HG03025 (cell line): Measurements from ENCODE around the gene BEND3.
"Not testable (repeated sequence)": the region's sequence is repeated elsewhere in the genome, so short reads cannot be mapped to it uniquely, and the experiment has no call there.

Experiments
- ATAC-seq: cut with Tn5 transposase; IDR thresholded peaks from one replicate; pipeline ENCODE4 v1.9.1; 2021; ENCODE audit warnings: mild to moderate bottlenecking, moderate library complexity; ENCODE audit not compliant: unreplicated experiment, low FRiP score

BEND3 gene

DNA sequence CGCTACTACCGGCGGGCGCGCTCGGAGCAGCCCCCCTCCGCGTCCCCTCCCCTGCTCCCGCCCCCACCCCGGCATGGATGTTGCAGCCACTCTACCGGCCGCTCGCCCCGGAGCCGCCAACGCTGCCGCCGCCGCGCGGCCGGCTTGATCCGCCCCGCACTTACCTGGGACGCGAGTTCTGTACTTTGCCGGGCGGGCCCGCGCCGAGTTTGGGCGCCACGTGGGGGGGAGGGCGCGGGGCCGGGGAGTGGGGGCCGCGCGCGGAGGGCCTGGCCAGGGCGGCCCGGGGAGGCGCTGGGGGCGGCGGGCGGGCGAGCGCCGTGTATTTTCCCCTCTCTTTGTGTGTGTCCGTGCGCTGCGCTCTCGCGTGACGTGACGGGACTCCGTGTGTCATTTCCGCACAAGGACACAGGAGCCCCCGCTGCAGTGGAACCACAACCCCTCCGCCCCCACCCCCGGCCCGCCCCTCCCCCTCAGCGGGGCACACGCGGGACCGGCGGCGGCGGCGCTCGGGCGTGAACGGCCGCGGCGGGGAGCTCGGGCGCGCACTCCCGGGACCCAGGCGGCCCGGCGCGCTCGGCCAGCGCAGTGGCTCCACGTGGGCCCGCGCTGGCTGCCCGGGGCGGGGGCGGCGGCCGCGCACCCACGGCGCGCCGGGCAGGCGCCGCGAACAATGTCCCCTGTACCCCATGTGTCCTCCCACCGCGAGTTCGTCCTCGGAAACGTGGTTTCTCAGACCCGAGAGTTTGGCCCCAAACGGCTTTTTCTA lies at the start of gene BEND3:
BEND3 (minus strand) TSS at position 590 of the 769 bp plus-strand sequence. CDS start 16,230 bp downstream, outside the sequence.
- ATAC-seq: peak; percentile 22

DNA sequence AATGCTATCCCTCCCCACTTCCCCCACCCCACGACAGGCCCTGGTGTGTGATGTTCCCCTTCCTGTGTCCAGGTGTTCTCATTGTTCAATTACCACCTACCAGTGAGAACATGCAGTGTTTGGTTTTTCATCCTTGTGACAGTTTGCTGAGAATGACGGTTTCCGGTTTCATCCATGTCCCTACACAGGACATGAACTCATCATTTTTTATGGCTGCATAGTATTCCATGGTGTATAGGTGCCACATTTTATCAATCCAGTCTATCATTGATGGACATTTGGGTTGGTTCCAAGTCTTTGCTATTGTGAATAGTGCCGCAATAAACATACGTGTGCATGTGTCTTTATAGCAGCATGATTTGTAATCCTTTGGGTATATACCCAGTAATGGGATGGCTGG lies 49.0 kb upstream of the BEND3 start:
- ATAC-seq: not testable (repeated sequence)

DNA sequence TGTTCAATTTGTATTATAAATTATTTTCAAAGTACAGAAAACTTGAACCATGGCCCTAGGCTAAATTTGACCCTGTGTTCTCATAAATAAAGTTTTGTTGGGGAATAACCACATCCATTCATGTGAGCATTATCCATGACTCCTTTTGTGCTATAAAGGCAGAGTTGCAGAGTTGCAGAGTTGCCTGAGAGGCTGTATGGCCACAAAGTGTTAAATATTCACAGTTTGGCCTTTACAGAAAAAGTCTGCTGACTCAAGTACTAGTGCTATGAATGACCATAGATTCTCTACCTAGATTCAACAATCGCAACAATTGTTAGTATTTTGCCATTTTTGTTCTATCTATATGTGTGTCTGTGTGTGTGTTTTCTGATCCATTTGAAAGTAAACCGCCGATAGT lies 46.2 kb upstream of the BEND3 start:
- ATAC-seq: no peak

DNA sequence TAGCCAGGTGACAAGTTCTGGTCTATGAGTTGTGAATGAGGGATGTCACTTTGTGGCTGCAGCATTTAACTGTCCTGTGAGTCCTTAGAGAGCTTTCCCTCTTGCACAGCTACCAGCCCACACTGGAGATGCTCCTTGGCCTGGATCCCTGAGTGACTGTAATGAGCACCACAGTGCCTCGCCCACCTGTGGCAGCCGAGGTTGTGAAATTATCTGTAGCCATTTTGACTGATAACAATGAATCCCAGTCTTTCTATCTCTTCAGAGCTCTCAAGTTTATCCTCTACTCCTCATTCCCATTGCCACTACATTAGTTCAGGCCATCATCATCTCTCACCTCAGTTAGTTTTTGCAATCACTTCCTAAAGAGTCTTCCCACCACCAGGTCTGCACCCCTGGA lies 41.3 kb upstream of the BEND3 start:
- ATAC-seq: no peak

DNA sequence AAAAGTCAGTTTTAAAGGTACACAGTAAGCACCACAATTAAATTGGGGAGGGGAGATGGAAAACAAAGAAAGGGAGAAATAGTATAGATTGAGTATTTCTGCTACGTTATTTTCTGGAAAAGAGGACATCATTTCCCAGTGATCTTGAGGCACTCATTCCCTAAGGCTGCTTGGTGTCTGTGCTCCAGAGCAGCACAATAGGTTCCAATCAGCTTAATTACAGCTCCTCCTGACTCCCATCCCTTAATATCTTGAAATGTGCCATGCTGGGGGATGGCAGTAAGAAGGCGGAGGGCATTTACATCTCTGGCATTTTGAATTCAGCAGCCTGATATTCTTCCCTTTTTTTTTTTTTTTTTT lies 39.5 kb upstream of the BEND3 start:
- ATAC-seq: no peak

DNA sequence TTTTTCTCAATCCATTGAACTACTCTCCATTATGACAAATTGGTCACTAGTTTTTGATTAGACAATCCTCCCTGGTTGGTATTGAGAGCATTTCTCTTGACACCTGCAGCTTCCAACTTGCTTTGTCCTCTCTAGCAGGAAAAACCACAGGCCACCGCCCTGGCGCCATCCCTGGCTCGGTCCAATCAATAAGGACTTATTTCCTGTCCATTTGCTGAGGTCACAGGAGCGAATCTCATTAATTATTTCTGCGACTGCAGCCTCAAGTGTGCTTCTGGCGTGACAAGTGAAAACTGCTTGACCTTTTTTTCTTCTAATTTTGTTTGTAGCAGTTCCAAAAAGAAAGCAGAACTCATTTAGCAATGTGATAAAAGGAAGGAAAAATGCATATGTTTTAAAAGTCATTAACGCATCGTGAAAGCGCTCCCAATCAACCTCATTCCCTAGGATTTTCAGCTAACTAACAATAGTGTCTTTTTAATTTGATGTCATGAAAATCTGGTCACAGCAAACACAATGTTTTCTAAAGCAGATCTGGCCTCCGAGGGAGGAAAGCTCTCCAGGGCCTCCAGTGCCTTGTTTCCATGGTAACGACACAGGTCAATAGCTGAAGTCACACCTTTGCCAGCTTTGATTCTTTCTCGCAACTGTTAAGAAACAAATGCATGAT lies 39.0 kb upstream of the BEND3 start:
- no peak for ATAC-seq

DNA sequence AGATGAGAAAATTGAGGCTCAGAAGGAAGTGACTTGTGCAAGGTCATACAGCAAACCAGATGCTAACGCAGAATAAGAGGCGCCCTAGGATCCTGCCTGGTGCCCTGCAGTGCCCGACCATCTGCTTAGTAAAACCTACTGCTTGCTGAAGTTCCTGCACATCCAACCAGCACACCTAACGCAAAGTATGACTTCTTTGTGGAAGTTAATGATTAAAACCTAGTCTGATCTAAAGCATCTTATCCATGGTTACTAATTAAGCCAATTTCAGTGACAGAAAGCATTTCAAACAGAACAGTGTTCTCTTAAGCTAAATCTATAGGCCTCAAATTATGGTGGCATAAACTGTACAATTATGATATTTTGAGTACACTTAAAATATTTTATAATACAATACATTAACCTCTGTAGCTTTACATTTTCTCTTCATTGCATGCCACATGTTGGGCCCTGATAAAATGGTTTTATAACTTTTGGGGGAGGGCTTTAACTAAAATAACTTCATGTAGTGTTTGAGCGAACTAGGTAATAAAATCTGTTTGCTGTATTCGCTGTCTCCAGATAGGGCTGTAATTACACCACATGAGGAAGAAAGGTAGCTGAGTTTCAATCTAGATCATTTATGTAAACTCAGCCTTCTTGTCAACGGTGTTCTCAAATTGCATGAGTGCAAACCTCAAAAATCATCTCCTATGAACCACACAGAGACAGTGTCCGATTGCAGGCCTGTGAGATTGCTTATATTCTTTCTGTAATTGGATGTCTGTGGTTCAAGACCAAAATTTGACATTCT lies 37.5 kb upstream of the BEND3 start:
- ATAC-seq: no peak

DNA sequence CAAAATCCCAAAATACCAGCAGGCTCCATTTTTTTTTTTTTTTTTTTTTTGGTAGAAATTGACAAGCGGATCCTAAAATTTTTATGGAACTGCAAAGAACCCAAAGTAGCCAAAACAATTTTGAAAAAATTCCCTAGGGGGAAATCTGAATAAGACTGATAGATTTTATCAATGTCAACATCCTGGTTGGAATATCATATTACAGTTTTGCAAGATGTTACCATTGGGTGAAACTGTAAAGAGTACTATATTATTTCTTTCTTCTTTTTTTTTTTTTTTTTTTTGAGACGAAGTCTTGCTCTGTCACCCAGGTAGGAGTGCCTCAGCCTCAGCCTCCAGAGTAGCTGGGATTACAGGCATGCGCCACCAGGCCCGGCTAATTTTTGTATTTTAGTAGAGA lies 29.4 kb upstream of the BEND3 start:
- ATAC-seq: no peak

DNA sequence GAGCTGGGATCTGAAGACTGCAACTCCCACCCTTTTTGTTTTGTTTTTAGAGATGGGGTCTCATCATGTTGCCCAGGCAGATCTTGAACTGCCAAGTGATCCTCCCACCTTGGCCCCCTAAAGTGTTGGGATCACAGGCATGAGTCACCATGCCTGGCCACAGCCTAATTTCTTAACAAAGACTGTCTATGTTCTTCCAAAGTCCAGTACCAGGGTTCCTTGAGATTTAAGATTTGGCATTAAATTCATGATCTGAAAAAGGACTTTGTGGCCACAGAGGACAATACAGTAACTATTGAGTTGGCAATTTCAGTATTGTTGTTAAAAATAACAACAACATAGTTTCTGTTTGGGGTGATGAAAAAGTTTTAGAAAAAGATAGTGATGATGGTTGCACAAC lies 28.7 kb upstream of the BEND3 start:
- no peak for ATAC-seq

DNA sequence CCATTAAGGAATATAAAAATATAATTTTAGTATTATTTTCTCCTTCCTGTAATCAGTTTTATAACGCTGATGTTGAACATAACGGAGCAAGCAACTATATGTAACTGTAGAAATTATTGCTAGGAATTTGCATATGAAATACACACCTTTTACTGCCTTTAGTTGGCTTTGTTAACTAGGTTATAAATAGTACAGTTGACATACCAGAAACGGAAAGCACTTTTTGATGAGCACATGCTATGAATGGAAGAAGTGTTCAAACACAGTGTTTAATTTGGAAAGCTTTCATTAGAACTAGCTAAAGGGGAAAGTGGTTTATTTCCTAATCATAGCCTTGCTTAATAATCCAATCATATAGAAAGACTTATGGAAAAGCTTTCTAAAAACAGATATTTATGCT lies 25.3 kb upstream of the BEND3 start:
- no peak for ATAC-seq

DNA sequence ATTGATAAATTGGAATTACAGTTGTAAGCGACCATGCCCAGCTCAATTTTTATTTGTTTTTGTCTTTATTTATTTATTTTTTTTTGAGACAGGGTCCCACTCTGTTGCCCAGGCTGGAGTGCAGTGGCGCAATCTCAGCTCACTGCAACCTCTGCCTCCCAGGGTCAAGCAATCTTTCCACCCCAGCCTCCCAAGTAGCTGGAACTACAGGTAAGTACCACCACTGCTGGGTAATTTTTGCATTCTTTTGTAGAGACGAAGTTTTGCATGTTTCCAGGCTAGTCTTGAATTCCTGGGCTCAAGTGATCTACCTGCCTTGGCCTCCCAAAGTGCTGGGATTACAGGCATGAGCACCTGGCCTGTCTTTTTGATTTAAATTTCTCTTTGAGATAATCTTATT lies 21.0 kb upstream of the BEND3 start:
- ATAC-seq: not testable (repeated sequence)

DNA sequence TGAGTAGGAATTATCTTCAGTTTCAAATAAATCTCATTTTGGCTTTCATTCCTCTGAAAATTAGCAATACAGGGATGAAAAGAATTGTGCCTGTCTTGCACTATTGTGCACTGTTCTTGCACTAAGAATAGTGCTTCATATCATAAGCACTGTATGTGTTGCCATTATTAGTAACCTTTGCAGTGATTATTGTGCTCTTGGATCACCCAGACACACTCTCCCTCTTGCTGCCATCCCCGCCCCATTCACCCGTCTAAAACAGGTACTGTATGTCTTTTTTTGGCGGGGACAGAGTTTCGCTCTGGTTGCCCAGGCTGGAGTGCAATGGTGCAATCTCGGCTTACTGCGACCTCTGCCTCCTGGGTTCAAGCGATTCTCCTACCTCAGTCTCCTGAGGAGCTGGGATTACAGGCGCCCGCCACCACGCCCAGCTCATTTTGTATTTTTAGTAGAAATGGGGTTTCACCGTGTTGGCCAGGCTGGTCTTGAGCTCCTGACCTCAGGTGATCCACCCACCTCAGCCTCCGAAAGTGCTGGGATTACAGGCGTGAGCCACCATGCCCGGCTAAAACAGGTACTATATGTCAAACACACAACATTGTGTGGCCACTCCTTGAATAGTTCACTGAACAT lies 19.8 kb upstream of the BEND3 start:
- not testable (repeated sequence) for ATAC-seq

DNA sequence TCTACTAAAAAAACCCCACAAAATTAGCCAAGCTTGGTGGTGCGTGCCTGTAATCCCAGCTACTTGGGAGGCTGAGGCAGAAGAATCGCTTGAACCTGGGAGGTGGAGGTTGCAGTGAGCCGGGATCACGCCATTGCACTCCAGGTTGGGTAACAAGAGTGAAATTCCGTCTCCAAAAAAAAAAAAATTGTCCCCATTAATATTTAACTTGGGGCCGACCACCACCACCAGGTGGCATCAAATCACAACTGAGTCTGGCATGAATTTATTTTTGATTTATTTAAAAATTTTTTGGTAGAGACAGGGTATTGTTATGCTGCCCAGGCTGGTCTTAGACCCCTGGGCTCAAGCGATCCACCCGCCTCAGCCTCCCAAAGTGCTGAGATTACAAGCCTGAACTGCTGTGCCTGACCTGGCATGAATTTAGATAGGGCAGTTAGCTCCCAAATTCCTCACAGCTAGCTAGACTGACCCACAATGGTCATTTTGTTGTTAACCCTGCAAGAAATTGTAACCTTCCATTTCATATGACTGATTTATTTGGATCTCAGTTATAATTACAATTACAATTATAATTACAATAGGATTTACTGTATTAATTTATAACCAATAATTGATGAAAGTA lies 17.1 kb upstream of the BEND3 start:
- no peak for ATAC-seq

DNA sequence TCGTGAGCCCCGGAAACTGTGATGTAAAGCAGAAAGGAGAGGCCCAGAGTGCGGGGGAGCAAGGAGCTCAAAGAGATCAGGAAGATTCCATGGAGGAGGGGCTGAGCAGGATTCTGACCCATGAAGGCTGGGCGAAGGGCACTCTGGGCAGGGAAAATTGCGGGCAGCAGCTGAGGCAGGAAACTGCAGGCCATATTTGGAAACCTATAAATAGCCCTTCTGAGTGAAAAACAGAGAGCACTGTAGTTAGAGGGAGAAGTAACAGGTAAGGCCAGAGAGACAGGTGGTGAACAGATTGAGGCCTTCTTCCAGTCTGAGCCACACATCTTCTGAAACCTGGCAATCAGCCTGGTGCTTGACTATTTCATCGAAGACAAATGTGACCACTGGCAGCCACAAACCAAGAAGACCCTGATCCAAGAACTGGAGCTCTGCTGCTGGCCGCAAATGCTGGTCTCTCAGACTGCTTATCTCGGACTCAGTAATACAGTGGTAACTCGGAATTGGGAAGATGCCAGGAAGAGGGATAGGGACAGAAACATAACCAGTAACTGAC lies 14.1 kb upstream of the BEND3 start:
- no peak for ATAC-seq

DNA sequence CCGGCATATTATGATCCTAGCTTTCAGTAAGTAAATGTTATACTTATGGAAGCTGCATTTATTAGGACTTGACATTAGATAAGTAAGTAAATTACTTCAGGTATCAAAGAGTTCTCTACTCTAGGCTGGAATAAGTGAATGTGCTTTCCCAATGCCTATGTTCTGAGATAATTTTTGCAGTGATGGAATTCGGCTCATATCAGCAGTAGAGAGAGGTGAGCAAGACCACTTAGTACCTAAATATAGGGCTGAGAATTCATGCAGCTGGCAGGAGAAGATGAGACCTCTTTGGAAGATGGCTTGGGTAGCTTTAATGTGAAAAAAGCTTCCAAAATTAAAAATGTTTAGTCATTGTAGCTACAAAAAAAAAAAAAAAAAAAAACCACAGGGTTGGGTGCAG lies 13.3 kb upstream of the BEND3 start:
- no peak for ATAC-seq

DNA sequence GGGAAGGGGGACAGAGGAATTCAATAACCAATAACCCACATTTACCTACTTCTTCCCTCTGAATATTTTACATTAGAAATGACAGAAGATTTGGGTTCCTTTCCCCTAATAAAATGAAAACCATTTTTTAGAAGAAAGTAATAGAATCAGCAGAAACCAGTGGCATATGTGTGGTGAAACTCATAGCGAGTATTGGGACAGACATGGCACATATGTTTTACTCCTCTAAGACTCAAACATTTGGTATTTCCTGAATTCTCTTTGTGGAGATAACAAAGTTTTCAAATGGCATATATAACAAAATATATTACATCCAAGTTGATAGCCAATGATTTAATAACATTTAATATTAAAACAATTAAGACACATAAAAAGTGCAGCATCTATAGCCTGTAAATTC lies 12.9 kb upstream of the BEND3 start:
- ATAC-seq: no peak

DNA sequence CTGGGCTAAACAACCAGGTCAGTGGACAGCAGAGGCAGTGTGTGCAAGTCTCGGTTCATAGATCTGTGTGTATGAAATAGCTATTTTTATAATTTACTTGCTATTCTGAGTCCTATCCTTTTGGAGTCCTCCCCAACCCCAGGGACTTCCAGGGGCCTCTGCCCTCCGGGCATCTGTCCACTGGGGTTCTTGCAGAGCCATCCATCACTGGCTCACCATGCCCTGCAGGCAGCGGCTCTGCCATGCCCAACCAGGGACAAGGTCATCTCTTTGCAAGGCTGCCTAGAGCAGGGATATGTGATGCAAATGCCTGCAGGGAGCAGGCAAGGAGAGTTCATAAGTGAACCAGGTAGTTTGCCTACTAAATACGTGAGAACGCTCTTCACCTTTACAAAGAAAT lies 10.5 kb upstream of the BEND3 start:
- ATAC-seq: no peak

DNA sequence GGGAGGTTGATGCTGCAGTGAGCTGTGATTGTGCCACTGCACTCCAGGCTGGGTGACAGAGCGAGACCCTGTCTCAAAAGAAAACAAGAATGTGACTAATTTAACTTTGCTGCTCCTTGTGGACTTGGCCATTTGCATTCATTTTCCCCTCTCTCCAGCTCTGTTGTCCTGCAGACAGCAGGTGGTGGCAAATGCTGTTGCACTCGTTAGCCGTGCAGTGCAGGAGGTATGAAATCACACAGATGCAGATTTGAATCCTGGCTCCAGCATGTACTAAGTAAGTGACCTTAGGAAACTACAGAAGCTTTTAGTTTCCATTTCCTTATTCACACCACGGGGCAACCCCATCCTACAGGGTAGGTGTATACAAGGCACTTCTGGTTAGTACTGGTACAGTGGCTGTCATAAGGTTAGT lies 9.6 kb upstream of the BEND3 start:
- ATAC-seq: no peak

DNA sequence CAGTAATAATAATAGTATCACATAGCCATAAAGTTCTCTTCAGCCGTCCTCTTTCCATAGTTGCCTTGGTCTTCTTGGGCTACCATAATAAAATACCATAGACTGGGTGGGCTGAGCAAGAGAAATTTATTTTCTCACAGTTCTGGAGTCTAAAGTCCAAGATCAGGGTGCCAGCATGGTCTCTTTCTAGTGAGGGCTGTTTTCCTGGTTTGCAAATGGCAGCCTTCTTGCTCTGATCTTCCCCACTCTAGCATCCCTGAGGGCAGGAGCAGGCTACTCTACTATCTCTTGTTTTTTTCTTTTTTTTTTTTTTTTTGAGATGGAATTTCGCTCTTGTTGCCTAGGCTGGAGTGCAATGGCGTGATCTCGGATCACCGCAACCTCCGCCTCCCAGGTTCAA lies 8.2 kb upstream of the BEND3 start:
- ATAC-seq: no peak

DNA sequence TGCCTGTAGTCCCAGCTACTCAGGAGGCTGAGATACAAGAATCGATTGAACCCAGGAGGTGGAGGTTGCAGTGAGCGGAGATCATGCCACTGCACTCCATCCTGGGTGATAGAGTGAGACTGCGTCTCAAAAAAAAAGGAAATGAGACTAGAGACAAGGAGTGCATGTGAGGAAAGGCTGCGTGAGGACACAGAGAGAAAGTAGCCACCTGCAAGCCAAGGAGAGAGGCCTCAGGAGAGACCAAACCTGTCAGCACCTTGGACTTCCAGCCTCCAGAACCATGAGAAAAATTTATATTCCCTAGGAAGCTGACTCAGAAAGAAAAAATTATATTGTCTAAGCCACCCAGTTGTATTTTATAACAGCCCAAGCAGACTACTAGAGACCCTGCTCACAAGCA lies 7.4 kb upstream of the BEND3 start:
- no peak for ATAC-seq
